ENCODE data around the gene TCF7L1.
"Not testable (repeated sequence)": the region's sequence is repeated elsewhere in the genome, so short reads cannot be mapped to it uniquely, and the experiment has no call there.

Gene TCF7L1

DNA sequence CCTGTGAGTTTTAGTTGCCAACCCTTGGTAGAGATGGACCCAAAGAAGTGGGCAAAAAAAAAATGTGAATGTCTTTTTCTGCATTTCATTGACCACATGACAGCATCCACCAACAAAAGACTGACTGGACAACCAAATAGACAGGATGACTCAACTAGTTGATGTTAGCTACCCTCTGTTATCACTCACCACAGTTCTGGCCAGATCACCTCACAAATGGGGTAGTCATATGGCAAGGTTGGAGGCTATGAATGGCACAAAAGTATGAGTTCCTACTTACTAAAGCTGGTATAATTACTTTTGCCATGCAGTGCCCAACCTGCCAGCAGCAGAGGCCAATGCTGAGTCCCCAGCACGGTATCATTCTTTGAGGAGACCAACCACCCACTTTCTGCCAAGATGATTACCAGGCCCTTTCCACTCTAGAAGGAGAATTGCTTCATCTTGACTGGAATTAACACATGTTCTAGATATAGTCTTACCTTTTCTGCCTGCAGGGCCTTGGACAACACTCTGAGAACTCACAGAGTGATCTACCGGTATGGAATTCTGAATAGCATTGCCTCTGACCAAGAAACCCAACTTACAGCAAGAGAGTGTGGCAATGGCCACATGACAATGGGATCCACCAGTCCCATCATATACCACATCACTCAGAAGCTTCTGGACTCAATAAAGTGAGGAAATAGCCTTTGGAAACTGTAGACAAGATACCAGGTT lies 20.1 kb upstream of the TCF7L1 start:
- no peak overlapping the region for H3K4me3 ChIP-seq
- no peak for DNase-seq (ENCODE audit: low spot score)
- no peak overlapping the region for H3K27ac ChIP-seq
- TF ChIP-seq, protein P1, sequence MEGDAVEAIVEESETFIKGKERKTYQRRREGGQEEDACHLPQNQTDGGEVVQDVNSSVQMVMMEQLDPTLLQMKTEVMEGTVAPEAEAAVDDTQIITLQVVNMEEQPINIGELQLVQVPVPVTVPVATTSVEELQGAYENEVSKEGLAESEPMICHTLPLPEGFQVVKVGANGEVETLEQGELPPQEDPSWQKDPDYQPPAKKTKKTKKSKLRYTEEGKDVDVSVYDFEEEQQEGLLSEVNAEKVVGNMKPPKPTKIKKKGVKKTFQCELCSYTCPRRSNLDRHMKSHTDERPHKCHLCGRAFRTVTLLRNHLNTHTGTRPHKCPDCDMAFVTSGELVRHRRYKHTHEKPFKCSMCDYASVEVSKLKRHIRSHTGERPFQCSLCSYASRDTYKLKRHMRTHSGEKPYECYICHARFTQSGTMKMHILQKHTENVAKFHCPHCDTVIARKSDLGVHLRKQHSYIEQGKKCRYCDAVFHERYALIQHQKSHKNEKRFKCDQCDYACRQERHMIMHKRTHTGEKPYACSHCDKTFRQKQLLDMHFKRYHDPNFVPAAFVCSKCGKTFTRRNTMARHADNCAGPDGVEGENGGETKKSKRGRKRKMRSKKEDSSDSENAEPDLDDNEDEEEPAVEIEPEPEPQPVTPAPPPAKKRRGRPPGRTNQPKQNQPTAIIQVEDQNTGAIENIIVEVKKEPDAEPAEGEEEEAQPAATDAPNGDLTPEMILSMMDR (IDR thresholded peaks at IDR 0.05) = no peak

GRCh38 chr2:85114586-85115330 lies 18.4 kb upstream of the TCF7L1 start:
- H3K4me3 ChIP-seq = no peak overlapping the region
- no peak overlapping the region for H3K27ac ChIP-seq
- TF ChIP-seq, protein P1 (IDR thresholded peaks at IDR 0.05) = no peak
- no peak for DNase-seq (ENCODE audit: low spot score)

DNA sequence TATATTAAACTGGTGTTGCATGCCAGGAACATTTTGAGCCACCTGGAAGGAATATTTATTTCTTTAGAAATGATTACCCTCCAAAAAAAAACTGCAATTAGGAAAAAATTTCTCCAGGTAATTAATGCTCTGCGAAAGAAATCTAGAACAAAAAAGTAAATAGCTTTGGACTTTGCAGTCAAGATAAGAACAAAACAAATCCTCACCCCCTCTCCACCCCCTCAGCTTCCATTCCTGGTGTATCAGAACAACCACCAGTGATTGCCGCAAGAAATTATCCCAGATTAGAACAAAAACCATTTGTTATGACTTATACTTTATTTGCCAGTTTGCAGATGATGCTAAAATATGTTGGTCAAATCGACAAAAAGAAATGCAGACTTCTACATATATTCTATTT lies 17.0 kb upstream of the TCF7L1 start:
- TF ChIP-seq, protein P1 (IDR thresholded peaks at IDR 0.05) = no peak

DNA sequence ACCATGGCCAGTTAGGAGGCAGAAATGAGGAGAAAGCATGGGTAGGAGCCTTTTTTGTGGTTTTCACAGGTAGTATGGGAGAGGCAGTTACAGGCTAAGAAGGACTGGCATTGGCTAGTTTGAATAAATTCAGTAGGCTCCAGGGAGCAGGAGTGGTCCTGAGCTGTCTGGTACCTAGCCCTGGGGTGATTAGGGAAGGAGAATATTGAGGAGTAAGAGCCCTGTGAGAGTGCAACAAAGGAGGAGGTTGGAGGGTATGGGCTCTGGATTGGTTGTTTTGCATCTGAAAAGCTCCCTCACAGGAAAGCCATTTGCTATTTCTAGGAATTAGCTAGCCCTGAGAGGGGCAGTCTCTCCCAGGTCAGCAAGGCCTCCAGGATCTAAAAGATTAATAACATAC lies 13.3 kb upstream of the TCF7L1 start:
- TF ChIP-seq, protein P1 (IDR thresholded peaks at IDR 0.05) = no peak
- Histone ChIP-seq H3K4me3 (no peak overlapping the region), H3K27ac (no peak overlapping the region)
- DNase-seq (ENCODE audit: low spot score) = no peak

More for the DNA sequence above, 17.0 kb upstream of the TCF7L1 start:
- DNase-seq (ENCODE audit: low spot score) = no peak
- no peak overlapping the region for H3K27ac ChIP-seq
- H3K4me3 ChIP-seq = no peak overlapping the region

- H3K27ac ChIP-seq = no peak overlapping the region
- TF ChIP-seq, protein P1 (IDR thresholded peaks at IDR 0.05) = no peak
- no peak for DNase-seq (ENCODE audit: low spot score)
- H3K4me3 ChIP-seq = no peak overlapping the region
These were observed 12.8 kb upstream of the TCF7L1 start for GRCh38 chr2:85120363-85120762.

DNA sequence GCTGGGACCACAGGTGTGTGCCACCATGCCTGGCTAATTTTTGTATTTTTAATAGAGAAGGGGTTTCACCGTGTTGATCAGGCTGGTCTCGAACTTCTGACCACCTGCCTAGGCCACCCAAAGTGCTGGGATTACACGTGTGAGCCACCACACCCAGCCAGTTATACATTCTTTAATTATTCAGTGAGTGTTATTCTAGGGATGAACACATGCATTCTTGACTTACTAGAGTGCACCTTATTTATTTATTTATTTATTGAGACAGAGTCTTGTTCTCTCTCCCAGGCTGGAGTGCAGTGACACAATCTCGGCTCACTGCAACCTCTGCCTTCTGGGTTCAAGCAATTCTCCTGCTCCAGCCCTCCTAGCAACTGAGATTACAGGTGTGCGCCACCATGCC lies 6.7 kb upstream of the TCF7L1 start:
- H3K4me3 ChIP-seq; H3K27ac ChIP-seq; DNase-seq (ENCODE audit: low spot score): not testable (repeated sequence)

DNA sequence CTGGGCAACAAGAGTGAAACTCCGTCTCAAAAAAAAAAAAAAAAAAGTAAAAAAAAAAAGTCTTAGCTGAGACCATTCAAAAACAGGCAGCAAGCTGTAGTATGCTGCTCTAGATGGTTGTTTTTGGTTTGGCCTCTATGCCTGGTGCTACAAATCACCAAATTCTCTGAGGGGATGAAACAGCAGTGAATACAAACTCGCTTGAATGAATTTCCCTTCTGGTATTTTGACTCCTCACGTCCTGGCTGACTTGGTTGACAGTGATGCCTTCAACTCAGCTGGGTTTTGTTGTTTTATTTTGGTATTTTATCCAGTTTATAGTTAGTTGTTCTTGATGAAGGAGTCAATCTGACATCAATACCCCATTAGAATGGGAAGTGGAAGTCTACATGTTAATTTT lies 3.3 kb upstream of the TCF7L1 start:
- H3K4me3 ChIP-seq = no peak overlapping the region
- TF ChIP-seq, protein P1 (IDR thresholded peaks at IDR 0.05) = no peak
- no peak for DNase-seq (ENCODE audit: low spot score)
- H3K27ac ChIP-seq = no peak overlapping the region

Measured in coronary artery (tissue), 2 donors.